Upper lobe of left lung (tissue), 6 donors: Measurements from ENCODE around the gene ABI1. TPM values are rescaled to one million over a fixed set of nuclear protein-coding genes. Genes with fewer than 3 reads are reported as not detected.

ENCODE experiments used
- ATAC-seq, 2 donors: fragments of 200-7000 bp; cut with Tn5 transposase; one replicate each; pipeline ENCODE4 v1.9.1; 2022; ENCODE audit warnings: mild to moderate bottlenecking in 2 of 2, moderate library complexity in 2 of 2; ENCODE audit not compliant: low FRiP score in 2 of 2
- DNase-seq, 2 donors: peaks; one replicate each; pipeline ENCODE4 v3.0.0-alpha.2; 2019 to 2020
- H3K27ac ChIP-seq, 4 donors: fragments of 200-600 bp; sonication (generic); one replicate each; pipeline ENCODE4 v1.5.1; 2016 to 2019
- H3K27me3 ChIP-seq, 4 donors: fragments of 200-600 bp; sonication (generic); one replicate each; pipeline ENCODE4 v1.5.1; 2017 to 2019
- H3K36me3 ChIP-seq, 4 donors: fragments of 200-600 bp; sonication (generic); one replicate each; pipeline ENCODE4 v1.5.1; 2016 to 2019
- H3K4me1 ChIP-seq, 4 donors: fragments of 200-600 bp; sonication (generic); one replicate each; pipeline ENCODE4 v1.5.1; 2018 to 2019
- H3K4me3 ChIP-seq, 4 donors: fragments of 200-600 bp; sonication (generic); one replicate each; pipeline ENCODE4 v1.5.1; 2017 to 2019; ENCODE audit warnings: mild to moderate bottlenecking in 2 of 4, moderate library complexity in 1 of 4
- H3K9me3 ChIP-seq, 4 donors: fragments of 200-600 bp; sonication (generic); one replicate each; pipeline ENCODE4 v1.5.1; 2018 to 2019
- CTCF ChIP-seq, 6 experiments: fragments of 450-650 bp in 4 of 6; fragments of 200-600 bp in 2 of 6; sonication (generic) in 2 of 6; IDR thresholded peaks; one replicate each; pipeline ENCODE4 v1.5.1; 2016 to 2019; ENCODE audit warnings: antibody characterized with exemption in 6 of 6
- EP300 ChIP-seq, 4 donors: sonication (generic); formaldehyde crosslinking; IDR thresholded peaks; one replicate each; pipeline ENCODE4 v1.5.1; 2017; ENCODE audit warnings: antibody characterized with exemption in 4 of 4, control low read depth in 2 of 4
- POLR2A ChIP-seq, 4 donors: fragments of 450-650 bp; IDR thresholded peaks; one replicate each; pipeline ENCODE4 v1.5.1; 2016 to 2017; ENCODE audit warnings: antibody characterized with exemption in 4 of 4, mild to moderate bottlenecking in 2 of 4
- POLR2AphosphoS5 ChIP-seq, 2 donors: sonication (generic); formaldehyde crosslinking; IDR thresholded peaks; one replicate each; pipeline ENCODE4 v1.5.1; 2017; ENCODE audit warnings: antibody characterized with exemption in 2 of 2
- WGBS, 2 donors: methylation state at CpG; one replicate each; pipeline ENCODE4 v1.1.5; 2017 to 2018; 5-methylcytosine and 5-hydroxymethylcytosine counted together
- total RNA-seq, 6 donors: library from RNA; depleted of rRNA in 4 of 6; stranded (reverse); fragments of >200 nt in 4 of 6; gene quantifications; one replicate each; pipeline versions ENCODE4 v1.1.0 to v1.2.1, GENCODE V29; 2016 to 2021
- donor health status: DM: no; HTN: no; CAD: no; lungs with moderate emphysema.
- donor health status: DM: no; HTN: yes; CAD: no; lungs with severe emphysema.

Gene ABI1
- total RNA-seq, 6 donors from 2014 or later, result 23.5 to 57.6 (median 48.6) TPM

GRCh38 chr10:26802527-26802926, 58.2 kb downstream of the ABI1 start:
- DNase-seq (no peak), ATAC-seq (no peak)
- peaks cover 22 to 37% (median 28%) of the 10 kb centered on the region in 4 donors for H3K4me1 ChIP-seq
- no peaks in the 10 kb centered on the region for H3K9me3 ChIP-seq
- 85 to 91% methylated on average over 3 of the region's 3 CpGs for WGBS, 2 donors
- no peak overlapping the region for H3K27ac ChIP-seq
- peaks cover 0 to 2% (median 0%) of the 10 kb centered on the region in 4 donors for H3K36me3 ChIP-seq
- no peaks in the 10 kb centered on the region for H3K27me3 ChIP-seq
- no peak for TF ChIP-seq CTCF (IDR thresholded peaks at IDR 0.05)
- H3K4me3 ChIP-seq, result no peak overlapping the region

GRCh38 chr10:26801831-26802230, 58.9 kb downstream of the ABI1 start:
- ATAC-seq (no peak), DNase-seq (no peak)
- Histone ChIP-seq H3K27ac (no peak overlapping the region), H3K4me3 (no peak overlapping the region), H3K36me3 (no peaks in the 10 kb centered on the region), H3K9me3 (no peaks in the 10 kb centered on the region), H3K27me3 (no peaks in the 10 kb centered on the region), H3K4me1 (peaks cover 22 to 37% (median 28%) of the 10 kb centered on the region in 4 donors)
- TF ChIP-seq CTCF (IDR thresholded peaks at IDR 0.05), result no peak
- no peak for TF ChIP-seq POLR2A (IDR thresholded peaks at IDR 0.05)
- TF ChIP-seq EP300 (IDR thresholded peaks at IDR 0.05), result no peak
- no peak for TF ChIP-seq POLR2AphosphoS5 (IDR thresholded peaks at IDR 0.05)
- WGBS, 2 donors, result 85% methylated on average over 3 of the region's 3 CpGs

GRCh38 chr10:26801274-26801673, 59.5 kb downstream of the ABI1 start:
- Histone ChIP-seq H3K36me3 (no peaks in the 10 kb centered on the region), H3K27me3 (no peaks in the 10 kb centered on the region), H3K27ac (no peak overlapping the region), H3K4me3 (no peak overlapping the region), H3K9me3 (no peaks in the 10 kb centered on the region), H3K4me1 (peaks cover 22 to 36% (median 27%) of the 10 kb centered on the region in 4 donors)
- DNase-seq, result no peak
- 90 to 97% methylated on average over 8 of the region's 8 CpGs for WGBS, 2 donors
- ATAC-seq, result no peak
- TF ChIP-seq POLR2A (IDR thresholded peaks at IDR 0.05), result no peak
- TF ChIP-seq POLR2AphosphoS5 (IDR thresholded peaks at IDR 0.05), result no peak
- no peak for TF ChIP-seq EP300 (IDR thresholded peaks at IDR 0.05)
- TF ChIP-seq CTCF (IDR thresholded peaks at IDR 0.05), result no peak

GRCh38 chr10:26800468-26800867, 60.3 kb downstream of the ABI1 start:
- TF ChIP-seq POLR2A (IDR thresholded peaks at IDR 0.05) (no peak), CTCF (IDR thresholded peaks at IDR 0.05) (no peak), EP300 (IDR thresholded peaks at IDR 0.05) (no peak), POLR2AphosphoS5 (IDR thresholded peaks at IDR 0.05) (no peak)
- H3K27me3 ChIP-seq, result no peaks in the 10 kb centered on the region
- peaks cover 21 to 28% (median 23%) of the 10 kb centered on the region in 4 donors for H3K4me1 ChIP-seq
- WGBS, 2 donors, result 96 to 100% methylated on average over 7 of the region's 7 CpGs
- no peak overlapping the region for H3K4me3 ChIP-seq
- no peaks in the 10 kb centered on the region for H3K9me3 ChIP-seq
- no peaks in the 10 kb centered on the region for H3K36me3 ChIP-seq
- H3K27ac ChIP-seq, result no peak overlapping the region
- DNase-seq (no peak), ATAC-seq (no peak)

- Histone ChIP-seq H3K4me3 (no peak overlapping the region), H3K27me3 (no peaks in the 10 kb centered on the region), H3K9me3 (no peaks in the 10 kb centered on the region), H3K4me1 (peaks cover 14 to 24% (median 21%) of the 10 kb centered on the region in 4 donors), H3K36me3 (no peaks in the 10 kb centered on the region), H3K27ac (no peak overlapping the region)
- ATAC-seq, result no peak
- no peak for DNase-seq
- WGBS, 2 donors, result 43 to 48% methylated on average over 4 of the region's 4 CpGs
- TF ChIP-seq POLR2AphosphoS5 (IDR thresholded peaks at IDR 0.05) (no peak), POLR2A (IDR thresholded peaks at IDR 0.05) (no peak), CTCF (IDR thresholded peaks at IDR 0.05) (no peak), EP300 (IDR thresholded peaks at IDR 0.05) (no peak)
These were observed 61.4 kb downstream of the ABI1 start for GRCh38 chr10:26799342-26799741.
